Epithelial cell of proximal tubule (primary cell): Measurements from ENCODE around the gene P3R3URF. TPM values are rescaled to one million over a fixed set of nuclear protein-coding genes. Genes with fewer than 3 reads are reported as not detected.

ENCODE experiments used
- DNase-seq: peaks from one replicate; pipeline ENCODE4 v3.0.0-alpha.2; 2011; ENCODE audit warnings: low read depth
- H3K4me3 ChIP-seq: 2 replicates; pipeline ENCODE4 v1.5.1; 2011; ENCODE audit warnings: low read depth, mild to moderate bottlenecking, low read length
- total RNA-seq: library from RNA; depleted of rRNA; stranded (reverse); fragments of >200 nt; gene quantifications from 2 replicates; pipeline ENCODE4 v1.2.3, GENCODE V29; 2015
- TF ChIP-seq, protein P1 (sequence below): conservative IDR thresholded peaks from 2 replicates; pipeline ENCODE4 v1.5.1; 2012; ENCODE audit warnings: low read depth, mild to moderate bottlenecking, low read length

P3R3URF gene
- total RNA-seq, 1 donor from 2014 or later: not detected

GRCh38 chr1:46133781-46134350 lies 42.4 kb downstream of the P3R3URF start:
- no peak for DNase-seq
- TF ChIP-seq, protein P1, sequence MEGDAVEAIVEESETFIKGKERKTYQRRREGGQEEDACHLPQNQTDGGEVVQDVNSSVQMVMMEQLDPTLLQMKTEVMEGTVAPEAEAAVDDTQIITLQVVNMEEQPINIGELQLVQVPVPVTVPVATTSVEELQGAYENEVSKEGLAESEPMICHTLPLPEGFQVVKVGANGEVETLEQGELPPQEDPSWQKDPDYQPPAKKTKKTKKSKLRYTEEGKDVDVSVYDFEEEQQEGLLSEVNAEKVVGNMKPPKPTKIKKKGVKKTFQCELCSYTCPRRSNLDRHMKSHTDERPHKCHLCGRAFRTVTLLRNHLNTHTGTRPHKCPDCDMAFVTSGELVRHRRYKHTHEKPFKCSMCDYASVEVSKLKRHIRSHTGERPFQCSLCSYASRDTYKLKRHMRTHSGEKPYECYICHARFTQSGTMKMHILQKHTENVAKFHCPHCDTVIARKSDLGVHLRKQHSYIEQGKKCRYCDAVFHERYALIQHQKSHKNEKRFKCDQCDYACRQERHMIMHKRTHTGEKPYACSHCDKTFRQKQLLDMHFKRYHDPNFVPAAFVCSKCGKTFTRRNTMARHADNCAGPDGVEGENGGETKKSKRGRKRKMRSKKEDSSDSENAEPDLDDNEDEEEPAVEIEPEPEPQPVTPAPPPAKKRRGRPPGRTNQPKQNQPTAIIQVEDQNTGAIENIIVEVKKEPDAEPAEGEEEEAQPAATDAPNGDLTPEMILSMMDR: no peak
- peak overlapping the region; percentile 83 for H3K4me3 ChIP-seq

DNA sequence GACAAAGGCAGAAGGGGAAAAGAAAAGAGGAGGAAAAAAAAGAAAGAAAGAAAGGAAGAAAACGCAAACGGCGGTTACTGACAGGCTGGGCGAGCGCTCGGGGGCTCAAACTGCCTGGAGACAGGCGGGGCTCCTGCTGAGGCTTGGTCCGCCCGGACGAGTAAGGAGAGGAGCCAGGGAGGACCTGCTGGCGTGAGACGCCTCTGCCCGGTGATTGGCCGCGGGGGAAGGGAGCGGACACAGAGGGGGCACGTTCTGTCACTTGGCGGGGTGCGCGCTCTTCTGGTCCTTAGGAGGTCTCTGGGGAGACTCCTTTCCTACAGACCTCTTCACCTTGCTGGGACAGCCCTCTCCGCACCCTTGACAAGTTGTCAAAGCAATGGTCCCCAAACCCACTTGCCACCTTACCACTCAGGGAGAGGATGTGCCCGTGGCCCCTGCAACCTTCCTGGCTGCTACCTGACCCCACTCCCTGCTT lies 43.1 kb downstream of the P3R3URF start:
- TF ChIP-seq, protein P1: no peak
- peak overlapping the region; percentile 83 for H3K4me3 ChIP-seq
- no peak for DNase-seq

- H3K4me3 ChIP-seq: peak within 1 kb of the TSS; percentile 83
- DNase-seq: peak; percentile 80
- TF ChIP-seq, protein P1: no peak
These were observed 43.6 kb downstream of the P3R3URF start, which contains the start of gene PIK3R3 for GRCh38 chr1:46132529-46133180. PIK3R3 (minus strand) TSS chr1:46132629; CDS start chr1:46131952, 677 bp downstream.

DNA sequence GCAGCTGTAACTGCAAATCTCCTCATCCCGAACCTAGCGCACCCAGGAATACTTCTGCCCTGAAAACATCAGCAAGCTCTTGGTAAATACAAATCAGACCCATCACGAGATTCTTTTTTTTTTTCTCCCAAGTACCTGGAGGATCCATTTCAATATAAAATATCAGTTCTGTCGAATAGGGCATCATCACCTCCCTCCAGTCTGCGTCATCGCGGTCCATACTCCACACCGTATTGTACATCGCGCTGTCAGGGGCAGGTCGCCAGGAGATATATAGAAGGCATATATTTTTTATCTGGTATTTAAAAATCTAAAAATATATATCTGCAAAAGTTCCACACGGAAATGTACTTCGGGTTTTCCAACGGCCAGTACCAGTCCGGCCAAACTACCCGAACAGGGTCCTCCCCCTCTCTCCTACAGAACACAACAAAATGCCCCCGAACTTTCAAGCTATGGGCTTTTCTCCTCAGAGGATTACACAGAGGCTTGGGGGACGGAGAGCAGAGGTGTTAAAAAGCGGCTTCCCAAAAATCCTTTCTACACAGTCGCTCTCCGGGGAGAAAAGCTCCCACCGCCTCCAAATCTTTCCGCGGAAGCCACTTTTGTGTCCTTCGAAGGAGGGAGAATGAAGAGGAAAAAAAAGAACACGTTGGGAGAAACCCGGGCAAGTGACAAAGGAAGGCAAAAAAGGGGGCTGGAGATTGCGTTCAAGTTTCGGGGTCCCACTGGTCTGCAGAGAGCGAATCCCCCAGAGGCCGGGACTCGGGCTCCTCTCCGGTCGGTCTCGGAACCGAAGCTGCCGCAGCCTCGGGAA lies 44.4 kb downstream of the P3R3URF start:
- H3K4me3 ChIP-seq: peak overlapping the region; percentile 83
- TF ChIP-seq, protein P1: no peak
- DNase-seq: no peak

DNA sequence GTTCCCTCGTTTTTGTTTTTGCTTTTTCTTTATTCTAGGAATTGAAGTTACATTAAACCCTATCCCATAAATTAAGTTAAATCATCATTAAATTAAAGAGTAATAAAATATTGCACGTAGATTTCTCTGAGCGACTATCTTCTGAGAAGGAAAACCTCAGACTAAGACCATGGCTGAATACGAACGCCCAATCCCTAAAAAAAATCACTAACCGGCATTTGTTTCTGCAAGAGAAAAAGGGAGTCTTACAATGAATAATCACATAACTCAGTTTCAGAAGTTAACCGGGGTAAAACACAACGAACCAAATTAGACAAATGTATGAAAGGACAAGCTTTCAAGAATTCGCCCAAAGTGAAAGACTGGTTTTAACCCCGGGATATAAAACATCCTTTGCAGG lies 45.2 kb downstream of the P3R3URF start:
- H3K4me3 ChIP-seq: peak overlapping the region; percentile 83
- TF ChIP-seq, protein P1: no peak
- DNase-seq: no peak

DNA sequence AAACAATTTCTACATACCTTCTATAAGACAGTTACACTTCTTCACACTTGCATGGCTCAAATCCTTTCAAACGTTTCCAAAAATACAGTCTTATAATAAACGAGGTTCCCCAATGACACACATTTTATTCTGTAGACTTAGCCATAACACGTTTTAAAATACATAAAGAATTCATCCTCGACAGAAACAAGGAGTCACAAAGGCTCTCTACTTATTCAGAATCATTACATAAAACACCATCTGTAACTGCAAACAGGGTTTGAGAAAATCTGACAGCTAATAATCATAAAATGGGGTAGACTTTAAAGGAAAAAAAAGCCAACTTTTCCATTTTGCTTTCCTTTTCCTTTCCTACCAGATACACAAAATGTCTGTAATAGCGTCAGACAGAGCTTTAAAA lies 45.7 kb downstream of the P3R3URF start:
- H3K4me3 ChIP-seq: peak overlapping the region; percentile 83
- TF ChIP-seq, protein P1: no peak
- no peak for DNase-seq
